Inferior parietal cortex (tissue), 1 donor: Measurements from ENCODE around the gene POFUT1.

Experiments used
- DNase-seq: peaks from one replicate; pipeline ENCODE4 v3.0.0-alpha.2; 2016; ENCODE audit errors: extremely low spot score

The POFUT1 gene

DNA sequence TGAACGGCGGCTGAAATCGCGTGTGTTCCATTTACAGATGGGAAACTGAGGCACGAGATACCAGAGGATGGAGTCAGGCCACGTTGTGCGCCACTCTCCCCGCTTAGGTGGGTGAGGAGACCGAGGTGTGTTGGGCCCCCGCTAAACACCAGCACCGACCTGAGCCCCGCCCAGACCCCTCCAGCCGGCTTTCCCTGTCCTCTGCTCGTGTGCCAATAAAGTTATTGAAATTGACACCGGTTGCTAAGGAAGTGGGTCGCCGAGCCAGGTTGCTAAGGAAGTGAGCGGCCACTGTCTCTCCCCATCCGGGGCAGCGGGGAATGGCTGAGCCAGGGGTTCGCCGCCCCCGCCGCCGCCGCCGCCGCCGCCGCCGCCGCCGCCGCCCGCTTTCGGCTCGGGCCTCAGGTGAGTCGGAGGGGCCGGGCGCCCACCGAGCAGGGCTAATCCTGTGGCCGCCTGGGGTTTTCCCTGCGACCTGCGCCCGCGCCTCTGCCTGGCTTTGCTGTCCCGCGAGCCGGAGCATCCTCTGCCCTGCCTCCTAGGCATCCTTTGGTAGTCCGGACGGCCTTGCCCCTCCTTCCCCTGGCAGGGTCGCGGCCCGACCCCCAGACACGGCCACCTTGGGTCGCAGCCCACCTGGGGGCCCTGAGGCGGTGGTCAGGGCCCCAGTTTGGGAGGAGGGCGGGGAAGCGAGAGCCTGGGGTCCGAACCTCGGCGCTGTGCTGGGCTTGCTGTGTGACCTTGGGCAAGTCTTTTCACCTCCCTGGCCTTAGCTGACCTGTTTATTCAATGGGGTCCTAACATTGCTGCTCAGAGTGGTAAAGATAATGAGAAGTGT, 69.9 kb downstream of the POFUT1 start, which contains the start of gene KIF3B:
Gene KIF3B, plus strand, starts transcription at position 291 of the 838 bp plus-strand sequence. CDS start 32,127 bp downstream, outside the sequence.
- DNase-seq, result peak; percentile 92

DNA sequence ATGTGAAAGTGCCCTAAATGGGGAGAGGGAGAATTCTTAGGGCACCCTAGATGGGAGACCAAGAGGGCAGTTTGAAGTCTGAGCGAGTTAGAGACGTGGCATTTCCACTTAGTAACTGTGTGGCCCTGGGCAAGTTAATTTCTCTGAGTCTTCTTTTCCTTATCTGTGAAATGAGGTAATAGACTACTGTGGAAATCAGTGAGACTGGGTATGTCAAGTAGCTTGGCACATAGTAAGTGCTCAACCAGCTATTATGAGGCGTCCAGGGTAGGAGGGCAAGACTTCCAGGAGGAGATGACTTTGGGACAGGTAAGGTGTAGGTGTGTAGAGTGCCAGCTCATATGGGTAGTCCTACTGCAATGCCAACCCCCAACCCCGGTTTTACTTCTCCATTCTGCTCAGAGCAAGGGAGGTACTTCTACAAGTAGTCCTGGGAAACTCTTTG, 70.5 kb downstream of the POFUT1 start:
- no peak for DNase-seq

DNA sequence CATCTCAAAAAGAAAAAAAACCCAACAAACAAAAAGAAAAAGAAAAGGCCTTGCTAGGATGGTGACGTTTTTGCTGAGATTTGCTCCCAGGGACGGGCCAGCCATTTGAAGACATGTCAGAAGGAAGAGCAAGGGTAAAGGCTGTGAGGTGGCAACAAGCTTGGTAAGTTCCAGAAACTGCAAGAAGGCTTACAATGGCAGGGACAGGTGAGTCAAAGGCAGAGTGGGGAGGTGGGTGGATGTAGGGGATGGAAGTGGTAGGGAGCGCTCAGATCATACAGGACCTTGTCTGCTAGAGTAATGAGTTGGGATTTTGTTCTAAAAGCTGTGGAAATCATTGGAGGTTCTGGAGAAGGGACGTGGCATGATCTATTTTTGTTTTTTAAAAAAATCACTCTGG, 74.0 kb downstream of the POFUT1 start:
- DNase-seq, result no peak

DNA sequence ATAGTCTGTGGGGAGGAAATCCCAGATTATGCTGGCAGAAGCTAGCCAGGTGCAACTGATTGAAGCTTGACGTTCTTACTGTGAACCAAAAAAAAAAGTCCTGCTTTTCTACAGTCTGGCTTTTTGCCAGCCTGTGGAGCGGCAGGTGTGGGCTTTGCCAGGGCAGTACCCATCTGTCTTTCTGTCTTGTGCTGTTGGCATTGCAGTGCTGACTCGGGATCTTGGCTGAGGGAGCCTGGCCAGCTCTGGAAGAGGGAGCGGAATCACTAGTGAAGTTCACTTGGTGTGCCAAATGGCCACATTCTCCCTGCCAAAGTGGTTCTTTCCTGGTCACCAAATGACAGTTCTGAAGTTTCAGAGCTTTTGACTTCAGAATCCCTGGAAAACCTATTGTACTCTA, 74.8 kb downstream of the POFUT1 start:
- peak; percentile 30 for DNase-seq

DNA sequence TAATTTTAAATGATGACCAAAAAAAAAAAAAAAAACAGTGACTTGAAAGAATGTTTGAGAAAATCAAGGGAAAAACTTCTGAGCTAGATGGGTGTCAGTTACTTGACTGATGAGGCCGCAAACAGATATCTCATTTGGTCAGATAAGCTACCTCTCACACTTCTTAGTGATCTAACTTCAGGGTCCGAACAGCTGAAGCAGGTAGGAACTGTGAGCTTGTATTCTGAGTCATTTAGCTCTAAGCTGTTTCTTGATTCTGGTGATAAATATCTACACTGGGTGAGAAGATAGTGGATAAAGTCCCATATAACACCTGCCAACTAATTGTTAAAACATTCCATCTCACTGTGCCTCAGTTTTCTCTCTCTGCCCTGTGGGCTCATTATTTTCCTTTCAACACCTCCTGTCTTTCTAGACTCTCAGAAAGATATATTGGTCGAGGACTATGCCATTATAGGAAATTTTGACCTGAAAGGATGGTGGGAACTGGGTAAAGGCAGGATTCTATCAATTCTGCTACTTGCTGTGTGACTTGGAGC, 77.5 kb downstream of the POFUT1 start:
- no peak for DNase-seq

DNA sequence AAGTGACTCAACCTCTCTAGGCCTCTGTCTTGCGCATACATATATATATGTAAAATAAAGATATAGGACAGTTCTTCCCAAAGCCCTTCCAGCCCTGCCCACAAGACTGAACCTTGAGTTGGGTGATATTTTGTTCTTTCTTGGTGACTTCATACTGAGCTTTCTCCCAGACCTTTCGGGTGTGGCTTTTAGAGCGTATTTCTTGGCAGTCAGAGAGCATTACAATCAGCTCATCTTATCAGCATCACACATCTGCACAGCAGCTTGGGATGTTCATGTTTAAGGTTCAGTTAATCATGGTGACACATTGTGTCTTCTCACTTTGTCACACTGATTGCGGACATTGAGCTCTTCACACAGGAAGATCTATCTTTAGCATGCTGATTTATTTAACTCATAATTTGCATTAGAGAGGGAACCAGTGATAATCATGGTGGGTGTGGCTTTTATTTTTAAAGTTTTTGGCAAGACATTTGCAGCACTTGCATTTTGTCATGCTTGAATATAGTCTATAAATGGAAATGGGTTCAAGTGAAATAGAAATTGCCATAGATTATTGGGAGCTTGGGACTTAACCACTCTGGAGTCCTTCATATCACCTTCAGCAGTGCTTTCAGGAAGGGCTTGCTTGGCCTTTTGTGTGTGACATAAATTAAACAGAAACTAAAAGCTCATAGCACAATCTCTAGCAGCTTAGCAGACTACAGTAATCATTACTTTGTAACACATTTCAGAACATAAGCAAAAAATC, 78.1 kb downstream of the POFUT1 start:
- peak; percentile 66 for DNase-seq

DNA sequence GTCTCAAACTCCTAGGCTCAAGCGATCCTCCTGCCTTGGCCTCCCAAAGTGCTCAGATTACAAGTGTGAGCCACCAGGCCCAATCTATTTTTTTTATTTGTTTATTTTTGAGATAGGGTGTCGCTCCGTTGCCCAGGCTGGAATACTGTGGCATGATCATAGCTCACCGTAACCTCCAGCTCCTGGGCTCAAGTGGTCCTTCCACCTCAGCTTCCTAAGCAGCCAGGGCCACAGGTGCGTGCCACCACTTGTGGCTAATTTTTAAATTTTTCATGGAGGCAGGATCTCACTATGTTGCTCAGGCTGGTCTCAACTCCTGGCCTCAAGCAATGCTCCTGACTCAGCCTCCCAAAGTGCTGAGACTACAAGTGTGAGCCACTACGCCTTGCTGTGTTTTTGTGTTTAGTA, 79.6 kb downstream of the POFUT1 start:
- no peak for DNase-seq
